Measurements from ENCODE around the gene DHX9. TPM values are rescaled to one million over a fixed set of nuclear protein-coding genes. Genes with fewer than 3 reads are reported as not detected.

The DHX9 gene
- total and polyA plus RNA-seq, 9 of the 15 experiments (the other 6 are each of a cell fraction or from before 2014, with no cell fraction given), result 100 to 409 (median 294) TPM

DNA sequence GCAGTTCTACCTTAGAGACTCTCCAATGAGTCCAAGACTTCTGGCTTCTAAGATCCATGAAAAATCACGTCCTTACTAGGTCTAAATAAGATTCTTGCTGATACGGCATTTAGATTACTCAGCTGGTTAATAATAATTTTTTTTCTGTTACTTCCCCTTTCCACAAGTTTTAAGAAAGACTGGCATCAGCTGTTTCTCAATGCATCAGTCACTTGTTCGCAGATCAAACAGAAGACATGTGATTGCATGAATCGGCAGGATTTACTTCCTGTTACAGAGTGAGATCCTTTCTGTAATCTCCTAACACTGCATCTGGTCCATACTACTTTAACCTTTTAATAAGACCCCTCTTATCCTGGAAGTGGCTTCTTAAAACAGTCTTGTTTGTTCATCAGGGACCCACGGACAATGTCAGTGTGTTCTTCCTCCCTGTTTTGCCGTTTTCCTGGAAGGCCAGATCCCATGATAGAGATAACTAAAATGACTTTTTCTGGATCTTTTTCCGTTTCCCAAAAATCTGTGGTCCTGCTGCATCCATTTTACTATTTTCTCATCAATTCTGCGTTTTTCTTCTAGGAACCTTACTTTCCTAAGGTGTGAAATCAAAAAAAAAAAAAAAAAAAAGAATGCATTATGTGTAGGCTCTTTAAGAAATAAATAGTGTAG lies 43.5 kb upstream of the DHX9 start (continued):
- TF ChIP-seq, protein P1, sequence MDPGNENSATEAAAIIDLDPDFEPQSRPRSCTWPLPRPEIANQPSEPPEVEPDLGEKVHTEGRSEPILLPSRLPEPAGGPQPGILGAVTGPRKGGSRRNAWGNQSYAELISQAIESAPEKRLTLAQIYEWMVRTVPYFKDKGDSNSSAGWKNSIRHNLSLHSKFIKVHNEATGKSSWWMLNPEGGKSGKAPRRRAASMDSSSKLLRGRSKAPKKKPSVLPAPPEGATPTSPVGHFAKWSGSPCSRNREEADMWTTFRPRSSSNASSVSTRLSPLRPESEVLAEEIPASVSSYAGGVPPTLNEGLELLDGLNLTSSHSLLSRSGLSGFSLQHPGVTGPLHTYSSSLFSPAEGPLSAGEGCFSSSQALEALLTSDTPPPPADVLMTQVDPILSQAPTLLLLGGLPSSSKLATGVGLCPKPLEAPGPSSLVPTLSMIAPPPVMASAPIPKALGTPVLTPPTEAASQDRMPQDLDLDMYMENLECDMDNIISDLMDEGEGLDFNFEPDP (CRISPR knock-in tag; IDR thresholded peaks at IDR 0.05), result no peak
- no peak for TF ChIP-seq SUPT5H (IDR thresholded peaks at IDR 0.05)
- no peak for TF ChIP-seq ELF4 (CRISPR knock-in tag; IDR thresholded peaks at IDR 0.05)
- peak; percentile 69; the same call in 1 of the 2 replicates for TF ChIP-seq HDAC2 (IDR thresholded peaks at IDR 0.05)
- no peak for TF ChIP-seq ZNF445 (CRISPR knock-in tag; IDR thresholded peaks at IDR 0.05; ENCODE audit: low read depth)
- TF ChIP-seq, protein P2, sequence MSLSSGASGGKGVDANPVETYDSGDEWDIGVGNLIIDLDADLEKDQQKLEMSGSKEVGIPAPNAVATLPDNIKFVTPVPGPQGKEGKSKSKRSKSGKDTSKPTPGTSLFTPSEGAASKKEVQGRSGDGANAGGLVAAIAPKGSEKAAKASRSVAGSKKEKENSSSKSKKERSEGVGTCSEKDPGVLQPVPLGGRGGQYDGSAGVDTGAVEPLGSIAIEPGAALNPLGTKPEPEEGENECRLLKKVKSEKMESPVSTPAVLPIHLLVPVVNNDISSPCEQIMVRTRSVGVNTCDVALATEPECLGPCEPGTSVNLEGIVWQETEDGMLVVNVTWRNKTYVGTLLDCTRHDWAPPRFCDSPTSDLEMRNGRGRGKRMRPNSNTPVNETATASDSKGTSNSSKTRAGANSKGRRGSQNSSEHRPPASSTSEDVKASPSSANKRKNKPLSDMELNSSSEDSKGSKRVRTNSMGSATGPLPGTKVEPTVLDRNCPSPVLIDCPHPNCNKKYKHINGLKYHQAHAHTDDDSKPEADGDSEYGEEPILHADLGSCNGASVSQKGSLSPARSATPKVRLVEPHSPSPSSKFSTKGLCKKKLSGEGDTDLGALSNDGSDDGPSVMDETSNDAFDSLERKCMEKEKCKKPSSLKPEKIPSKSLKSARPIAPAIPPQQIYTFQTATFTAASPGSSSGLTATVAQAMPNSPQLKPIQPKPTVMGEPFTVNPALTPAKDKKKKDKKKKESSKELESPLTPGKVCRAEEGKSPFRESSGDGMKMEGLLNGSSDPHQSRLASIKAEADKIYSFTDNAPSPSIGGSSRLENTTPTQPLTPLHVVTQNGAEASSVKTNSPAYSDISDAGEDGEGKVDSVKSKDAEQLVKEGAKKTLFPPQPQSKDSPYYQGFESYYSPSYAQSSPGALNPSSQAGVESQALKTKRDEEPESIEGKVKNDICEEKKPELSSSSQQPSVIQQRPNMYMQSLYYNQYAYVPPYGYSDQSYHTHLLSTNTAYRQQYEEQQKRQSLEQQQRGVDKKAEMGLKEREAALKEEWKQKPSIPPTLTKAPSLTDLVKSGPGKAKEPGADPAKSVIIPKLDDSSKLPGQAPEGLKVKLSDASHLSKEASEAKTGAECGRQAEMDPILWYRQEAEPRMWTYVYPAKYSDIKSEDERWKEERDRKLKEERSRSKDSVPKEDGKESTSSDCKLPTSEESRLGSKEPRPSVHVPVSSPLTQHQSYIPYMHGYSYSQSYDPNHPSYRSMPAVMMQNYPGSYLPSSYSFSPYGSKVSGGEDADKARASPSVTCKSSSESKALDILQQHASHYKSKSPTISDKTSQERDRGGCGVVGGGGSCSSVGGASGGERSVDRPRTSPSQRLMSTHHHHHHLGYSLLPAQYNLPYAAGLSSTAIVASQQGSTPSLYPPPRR (CRISPR knock-in tag; IDR thresholded peaks at IDR 0.05; ENCODE audit: borderline replicate concordance), result no peak
- TF ChIP-seq KDM2B (CRISPR knock-in tag; IDR thresholded peaks at IDR 0.05), result no peak
- no peak for TF ChIP-seq ZNF41 (CRISPR knock-in tag; conservative IDR thresholded peaks at IDR 0.05)
- no peak for TF ChIP-seq BRF1 (IDR thresholded peaks at IDR 0.05; ENCODE audit: borderline replicate concordance, extremely low read depth, insufficient read length)
- no peak for TF ChIP-seq RB1 (IDR thresholded peaks at IDR 0.05; ENCODE audit: low read depth)
- TF ChIP-seq, protein P3, sequence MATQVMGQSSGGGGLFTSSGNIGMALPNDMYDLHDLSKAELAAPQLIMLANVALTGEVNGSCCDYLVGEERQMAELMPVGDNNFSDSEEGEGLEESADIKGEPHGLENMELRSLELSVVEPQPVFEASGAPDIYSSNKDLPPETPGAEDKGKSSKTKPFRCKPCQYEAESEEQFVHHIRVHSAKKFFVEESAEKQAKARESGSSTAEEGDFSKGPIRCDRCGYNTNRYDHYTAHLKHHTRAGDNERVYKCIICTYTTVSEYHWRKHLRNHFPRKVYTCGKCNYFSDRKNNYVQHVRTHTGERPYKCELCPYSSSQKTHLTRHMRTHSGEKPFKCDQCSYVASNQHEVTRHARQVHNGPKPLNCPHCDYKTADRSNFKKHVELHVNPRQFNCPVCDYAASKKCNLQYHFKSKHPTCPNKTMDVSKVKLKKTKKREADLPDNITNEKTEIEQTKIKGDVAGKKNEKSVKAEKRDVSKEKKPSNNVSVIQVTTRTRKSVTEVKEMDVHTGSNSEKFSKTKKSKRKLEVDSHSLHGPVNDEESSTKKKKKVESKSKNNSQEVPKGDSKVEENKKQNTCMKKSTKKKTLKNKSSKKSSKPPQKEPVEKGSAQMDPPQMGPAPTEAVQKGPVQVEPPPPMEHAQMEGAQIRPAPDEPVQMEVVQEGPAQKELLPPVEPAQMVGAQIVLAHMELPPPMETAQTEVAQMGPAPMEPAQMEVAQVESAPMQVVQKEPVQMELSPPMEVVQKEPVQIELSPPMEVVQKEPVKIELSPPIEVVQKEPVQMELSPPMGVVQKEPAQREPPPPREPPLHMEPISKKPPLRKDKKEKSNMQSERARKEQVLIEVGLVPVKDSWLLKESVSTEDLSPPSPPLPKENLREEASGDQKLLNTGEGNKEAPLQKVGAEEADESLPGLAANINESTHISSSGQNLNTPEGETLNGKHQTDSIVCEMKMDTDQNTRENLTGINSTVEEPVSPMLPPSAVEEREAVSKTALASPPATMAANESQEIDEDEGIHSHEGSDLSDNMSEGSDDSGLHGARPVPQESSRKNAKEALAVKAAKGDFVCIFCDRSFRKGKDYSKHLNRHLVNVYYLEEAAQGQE (IDR thresholded peaks at IDR 0.05; ENCODE audit: borderline replicate concordance), result no peak
- TF ChIP-seq, protein P3 (CRISPR knock-in tag; IDR thresholded peaks at IDR 0.05; ENCODE audit: low read depth), result no peak
- TF ChIP-seq, protein P4, sequence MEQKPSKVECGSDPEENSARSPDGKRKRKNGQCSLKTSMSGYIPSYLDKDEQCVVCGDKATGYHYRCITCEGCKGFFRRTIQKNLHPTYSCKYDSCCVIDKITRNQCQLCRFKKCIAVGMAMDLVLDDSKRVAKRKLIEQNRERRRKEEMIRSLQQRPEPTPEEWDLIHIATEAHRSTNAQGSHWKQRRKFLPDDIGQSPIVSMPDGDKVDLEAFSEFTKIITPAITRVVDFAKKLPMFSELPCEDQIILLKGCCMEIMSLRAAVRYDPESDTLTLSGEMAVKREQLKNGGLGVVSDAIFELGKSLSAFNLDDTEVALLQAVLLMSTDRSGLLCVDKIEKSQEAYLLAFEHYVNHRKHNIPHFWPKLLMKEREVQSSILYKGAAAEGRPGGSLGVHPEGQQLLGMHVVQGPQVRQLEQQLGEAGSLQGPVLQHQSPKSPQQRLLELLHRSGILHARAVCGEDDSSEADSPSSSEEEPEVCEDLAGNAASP (IDR thresholded peaks at IDR 0.05), result no peak

All from K562 (cell line).